NCI-H446 (cell line): ENCODE measurements around the gene CACNA1C.

Experiments used
- DNase-seq, 2 experiments: peaks; one replicate each; lab custom pipeline; 2025; lab: John Stamatoyannopoulos, UW

Gene CACNA1C

DNA sequence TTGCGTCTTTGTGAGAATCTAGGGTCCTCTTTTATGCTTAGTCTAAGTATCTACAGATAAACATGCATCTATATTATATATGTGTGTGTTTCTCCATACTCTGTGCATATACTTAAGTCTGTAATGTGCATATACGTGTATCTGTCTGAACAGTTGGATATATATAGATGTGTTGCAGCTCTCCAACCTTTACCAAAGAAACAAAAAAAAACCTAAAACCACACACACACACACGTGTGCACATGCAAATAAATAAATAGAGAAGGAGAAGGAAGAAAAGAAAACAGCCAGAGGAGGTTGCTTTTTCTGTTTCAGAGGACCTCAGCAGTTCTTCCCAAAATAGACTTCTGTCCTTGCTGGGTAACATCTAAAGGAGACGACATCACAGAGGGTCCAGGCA, 244.9 kb downstream of the CACNA1C start:
- DNase-seq = no peak

DNA sequence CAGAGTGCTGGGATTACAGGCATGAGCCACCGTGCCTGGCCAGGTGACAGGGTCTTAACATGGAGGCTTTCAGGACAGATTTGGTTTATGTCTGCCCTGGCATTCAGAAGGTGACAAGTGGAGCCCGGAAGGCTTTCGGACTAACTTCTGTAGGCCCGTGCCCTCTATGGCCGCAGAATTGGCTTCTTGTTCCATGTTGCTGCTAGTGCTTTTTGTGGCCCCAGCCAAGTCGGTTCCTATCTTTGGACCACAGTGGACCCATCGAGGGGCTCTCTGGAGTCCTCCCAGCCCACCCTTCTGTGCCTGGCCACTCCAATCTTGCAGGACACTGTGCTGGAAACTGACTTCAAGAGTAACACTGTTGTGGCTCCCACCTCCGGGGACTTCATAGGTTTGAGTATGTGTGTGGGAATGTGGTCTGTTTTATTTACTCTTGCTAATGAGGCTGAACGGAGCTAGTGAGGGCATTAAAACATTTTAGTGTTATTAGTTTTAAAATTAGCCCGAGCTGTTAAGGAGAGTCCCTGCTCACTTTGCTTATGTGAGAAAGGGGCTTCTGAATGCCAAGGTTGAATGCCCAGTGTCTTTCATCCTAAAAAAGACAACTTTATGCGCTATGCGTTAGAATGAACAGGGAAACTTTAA, 245.9 kb downstream of the CACNA1C start:
- no peak for DNase-seq

DNA sequence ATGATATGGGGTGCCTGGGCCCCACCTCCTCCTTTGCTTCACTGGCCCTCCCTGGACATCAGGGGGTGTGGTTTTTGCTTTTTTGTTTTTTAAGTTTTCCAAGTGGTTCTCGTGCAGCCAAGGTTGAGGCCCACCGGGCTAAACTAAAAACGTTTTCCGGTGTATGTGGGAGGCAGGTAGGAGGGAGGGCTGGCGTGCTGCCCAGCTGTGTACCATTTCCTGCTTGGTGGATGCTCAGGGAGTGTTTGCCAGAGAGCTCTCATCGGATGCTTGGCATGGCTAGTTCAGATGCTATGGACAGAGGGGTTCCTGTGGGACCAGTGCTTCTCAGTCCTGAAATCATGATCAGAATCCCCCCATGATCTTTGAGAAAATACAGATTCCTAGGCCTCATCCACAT, 246.4 kb downstream of the CACNA1C start:
- DNase-seq = no peak

DNA sequence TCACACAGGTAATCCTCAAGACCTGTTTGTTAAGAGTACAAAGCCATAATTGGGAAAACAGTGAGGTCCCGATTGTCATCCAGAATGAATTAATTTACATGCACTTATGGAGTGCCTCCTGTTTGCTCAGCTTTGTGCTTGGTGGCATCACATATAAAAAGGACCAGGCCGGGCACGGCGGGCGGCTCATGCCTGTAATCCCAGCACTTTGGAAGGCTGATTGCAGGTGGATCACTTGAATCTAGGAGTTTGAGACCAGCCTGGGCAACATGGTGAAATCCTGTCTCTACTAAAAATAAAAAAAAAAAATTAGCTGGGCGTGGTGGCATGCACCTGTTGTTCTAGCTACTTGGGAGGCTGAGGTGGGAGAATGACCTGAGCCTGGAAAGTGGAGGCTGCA, 247.4 kb downstream of the CACNA1C start:
- no peak for DNase-seq

DNA sequence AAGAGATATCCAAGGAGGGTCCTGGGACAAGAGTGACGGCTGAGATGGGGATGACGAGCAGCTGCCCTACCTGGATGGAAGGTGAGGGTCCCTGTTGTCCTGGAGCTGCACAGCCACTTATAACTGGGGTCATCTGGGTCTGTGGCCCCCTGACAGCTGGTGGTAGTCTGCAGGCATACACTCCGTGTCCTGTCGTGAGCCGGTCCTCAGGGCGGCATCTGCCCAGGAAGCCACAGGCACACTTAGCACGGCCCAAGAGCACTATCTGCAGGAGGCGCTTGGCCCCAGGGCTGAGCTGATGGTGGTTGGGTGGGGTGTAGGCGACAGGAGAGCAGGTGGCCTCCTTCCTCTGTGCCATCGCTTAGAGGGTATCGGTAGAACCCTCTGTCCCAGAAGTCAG, 248.1 kb downstream of the CACNA1C start:
- DNase-seq = no peak

DNA sequence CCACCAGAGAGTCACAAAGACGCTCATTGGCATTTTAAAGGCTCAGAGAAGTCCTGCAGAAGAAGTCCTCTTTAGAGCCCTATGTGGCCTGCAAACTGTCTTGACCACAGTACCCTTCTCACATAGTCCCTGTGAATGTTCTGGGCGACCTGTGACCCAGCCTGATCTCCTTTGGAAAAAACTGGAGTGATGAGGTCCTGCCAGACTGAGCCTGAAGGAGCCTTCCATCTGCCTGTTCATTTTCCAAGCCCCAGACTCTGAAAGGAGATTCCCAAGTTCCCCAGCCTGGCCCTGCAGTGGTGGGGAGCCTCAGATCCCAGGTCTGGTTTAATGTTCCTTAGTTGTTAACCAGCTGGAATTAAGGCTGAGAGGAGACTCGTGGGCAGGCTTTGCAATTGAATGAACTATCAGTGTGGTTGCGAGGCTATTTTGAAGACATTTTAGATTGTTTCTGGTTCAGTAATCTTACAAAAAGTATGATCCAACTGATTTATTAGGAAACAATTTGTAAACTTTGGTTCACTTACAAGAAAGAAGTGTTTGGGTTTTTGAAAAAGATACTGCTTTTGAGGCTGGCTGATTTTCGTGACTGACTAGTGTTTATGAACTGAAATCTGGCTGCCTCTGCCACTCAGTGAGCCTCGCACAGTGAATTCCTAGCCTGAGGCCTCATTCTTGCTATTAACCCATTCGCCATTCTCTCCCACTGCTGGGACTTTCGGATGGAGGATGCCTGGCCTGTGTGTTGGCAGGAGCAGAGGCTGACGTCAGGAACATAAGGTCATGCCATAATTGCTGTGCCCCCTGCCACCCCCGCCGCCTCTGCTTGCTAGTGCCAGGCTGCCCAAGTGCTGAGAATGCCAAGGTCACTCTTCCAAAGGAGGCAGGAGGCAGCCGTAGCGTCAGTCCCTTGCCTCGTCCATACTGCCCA, 249.0 kb downstream of the CACNA1C start:
- no peak for DNase-seq

DNA sequence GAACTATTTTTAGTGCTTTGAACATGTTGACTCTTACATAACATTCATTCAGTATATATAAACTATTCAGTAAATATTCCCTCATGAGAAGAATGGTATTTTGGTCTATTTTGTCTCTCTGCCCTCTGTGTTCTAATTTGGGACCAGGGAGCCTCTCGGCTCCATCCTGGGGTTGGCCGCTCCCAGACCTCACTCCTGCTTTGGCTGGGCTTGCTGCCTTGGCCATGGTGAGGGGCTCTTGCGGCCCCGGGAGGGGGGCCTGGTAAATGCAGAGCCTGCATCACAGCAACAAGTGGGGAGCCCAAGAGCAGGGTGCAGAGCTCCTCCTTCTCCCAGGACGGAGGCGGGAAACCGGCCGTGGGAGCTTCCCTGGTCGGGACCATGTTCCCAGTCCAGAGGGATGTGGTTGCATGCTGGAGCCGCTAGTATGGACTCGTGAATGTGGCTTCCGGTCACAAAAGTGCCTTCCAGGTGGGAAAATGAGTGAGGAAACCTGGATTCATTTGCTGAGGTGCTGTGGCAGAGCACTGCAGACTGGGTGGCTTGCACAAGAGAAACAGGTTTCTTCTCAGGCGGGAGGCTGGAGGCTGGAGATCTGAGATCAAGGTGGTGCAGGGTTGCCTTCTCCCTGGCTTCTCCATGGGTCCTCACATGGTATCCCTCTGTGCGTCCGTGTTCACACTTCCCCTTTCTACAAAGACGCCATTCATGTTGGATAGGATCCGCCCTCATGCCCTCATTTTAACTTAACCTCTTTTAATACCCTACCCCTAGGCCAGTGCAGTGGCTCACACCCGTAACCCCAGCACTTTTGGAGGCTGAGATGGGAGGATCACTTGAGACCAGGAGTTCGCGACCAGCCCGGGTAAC, 250.2 kb downstream of the CACNA1C start:
- DNase-seq = no peak

DNA sequence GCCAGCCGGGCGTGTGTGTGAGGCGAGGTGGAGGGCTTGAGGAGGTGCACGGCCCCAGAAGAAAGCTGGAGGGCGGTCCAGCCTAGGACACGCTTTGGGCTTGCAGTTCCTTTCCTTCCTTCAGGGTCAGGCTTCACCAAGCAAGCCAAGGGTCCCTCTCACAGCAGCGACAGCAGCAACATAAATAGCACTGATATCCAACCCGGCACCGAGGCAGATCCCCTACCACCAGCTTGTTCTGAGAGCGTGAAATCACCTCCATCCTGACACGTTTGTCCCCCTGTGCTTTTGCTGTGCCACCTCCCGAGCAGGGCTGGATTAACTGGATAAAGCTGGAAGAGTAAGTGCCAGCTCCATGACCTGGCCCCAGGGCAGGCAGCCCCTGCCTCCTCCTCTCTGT, 251.4 kb downstream of the CACNA1C start:
- DNase-seq = no peak

DNA sequence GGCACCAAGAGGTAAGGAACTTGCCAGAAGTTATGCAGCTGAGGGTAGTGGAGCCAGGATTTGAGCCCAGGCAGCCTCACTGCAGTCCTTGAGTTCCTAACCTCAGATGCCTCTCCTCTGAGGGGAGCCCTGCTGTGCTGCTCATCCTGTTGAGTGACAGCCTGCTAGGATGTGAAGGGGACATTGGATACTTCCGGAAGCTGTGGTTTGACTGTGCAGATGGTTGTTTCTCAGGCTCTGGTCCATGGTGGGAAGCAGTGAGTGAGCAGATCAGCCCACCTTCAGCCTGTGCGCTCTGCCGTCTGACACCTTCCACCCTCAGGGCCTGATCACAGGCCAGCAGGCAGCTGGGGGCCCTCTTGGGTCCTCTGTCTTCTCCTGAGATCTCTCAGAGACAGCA, 253.2 kb downstream of the CACNA1C start:
- peak in 1 of 2 experiments; percentile 24 for DNase-seq

DNA sequence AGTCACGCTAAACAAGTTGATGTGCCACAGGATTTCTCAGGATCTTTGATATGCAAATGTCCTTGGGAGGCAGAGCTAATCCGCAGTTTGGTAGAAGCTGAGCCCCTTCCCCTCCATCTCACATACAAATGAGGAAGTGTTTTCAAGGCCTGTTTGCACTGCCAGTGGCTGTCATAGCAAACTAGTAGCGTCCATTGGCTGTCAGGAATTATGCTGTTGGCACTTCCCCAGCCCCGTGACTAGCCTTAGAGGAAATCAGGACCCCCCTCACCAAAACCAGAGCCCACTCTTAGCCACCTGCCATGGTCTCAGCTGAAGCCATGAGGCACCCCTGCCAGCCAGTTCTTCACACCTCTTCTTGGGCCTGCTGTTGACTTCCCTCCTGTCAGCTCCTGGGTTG, 253.9 kb downstream of the CACNA1C start:
- DNase-seq = no peak

DNA sequence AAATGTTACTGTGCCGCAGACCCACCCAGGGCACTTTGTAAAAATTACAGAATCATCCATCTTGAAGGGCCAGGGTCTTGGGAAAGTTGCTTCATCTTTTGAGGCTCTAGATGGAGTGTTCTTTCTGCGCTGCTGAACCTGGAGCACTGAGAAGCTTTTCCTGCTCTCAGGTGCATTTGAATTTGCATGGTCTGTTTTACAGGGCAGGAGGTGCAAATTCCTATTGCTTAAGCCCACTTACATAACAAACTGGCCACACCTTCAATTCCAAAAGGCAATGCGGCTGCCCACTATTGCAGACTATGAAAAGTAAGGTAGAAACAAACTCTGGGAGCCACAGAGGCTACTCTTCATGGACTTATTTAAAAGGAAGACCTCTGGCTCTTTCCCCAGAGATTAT, 254.8 kb downstream of the CACNA1C start:
- no peak for DNase-seq

DNA sequence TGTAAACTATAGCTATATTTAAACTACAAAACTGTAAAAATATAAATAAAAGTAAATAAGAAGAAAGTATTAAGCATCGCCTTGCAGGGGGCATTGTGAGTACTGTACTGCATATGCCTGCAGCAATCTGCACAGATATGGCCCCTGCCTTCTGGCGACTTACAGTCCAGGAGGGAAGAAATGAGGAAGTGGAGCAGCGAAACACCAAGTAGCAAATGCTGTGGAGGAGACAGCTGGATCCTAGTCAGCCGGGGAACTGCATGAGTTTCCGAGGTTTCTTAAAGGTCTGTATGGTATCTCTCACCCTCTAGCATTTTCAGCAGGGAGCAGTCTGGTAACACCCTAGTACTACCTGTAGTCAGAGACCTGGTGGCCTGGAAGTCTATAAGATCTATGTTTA, 256.9 kb downstream of the CACNA1C start:
- no peak for DNase-seq

DNA sequence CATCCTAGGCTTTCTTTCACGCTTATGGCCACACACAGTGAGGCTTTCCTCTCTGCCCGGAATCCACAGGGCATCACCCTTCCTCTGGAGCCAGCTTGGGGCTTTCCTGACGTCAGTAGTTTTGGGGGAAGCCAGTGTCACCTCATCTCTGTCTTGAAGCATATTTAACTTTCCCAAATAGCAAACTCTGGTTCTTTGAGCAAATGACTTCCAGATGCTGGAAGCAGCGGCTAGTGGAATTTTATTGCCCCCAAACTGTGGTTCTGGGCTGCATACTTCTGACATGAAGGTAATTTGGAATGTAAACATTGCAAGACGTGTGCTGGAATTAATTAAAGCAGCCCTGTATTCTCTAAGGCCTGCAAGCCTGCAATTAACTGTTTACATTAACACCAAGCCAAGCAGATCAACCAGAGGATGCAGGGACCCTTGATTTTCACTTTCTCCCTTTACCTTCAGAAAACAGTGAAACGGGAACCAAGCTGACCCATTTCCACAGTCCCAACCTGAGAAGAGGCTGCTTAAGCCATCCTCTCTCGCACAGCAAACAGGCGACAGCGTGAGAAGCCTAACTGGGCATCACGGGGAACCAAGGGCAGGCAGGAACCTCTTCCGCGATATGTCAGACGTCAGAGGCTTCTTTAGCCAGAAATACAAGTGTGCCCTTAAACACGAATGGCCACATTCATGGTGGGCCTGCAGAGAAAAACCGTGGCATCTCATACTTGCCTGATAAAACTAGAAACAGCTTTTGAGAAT, 258.4 kb downstream of the CACNA1C start:
- DNase-seq = no peak

DNA sequence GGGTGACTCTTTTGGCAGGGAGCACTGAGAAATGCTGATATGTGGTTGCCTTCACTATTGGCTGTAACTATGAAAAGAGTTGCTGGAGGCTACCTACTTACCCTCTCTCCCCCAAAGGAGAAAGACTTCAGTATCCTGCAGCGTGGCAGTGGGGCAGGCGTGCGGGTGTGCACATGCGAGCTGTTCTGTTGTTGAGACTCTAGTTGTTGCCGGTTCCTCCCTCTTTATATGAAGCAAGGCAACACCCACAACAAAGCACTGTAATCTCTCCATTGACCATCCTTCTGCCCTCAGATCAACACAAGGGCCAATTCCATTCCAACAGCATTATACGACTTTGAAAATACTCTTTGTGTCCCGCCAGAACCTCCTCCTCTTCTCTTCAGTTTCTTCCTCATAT, 259.4 kb downstream of the CACNA1C start:
- DNase-seq = no peak

DNA sequence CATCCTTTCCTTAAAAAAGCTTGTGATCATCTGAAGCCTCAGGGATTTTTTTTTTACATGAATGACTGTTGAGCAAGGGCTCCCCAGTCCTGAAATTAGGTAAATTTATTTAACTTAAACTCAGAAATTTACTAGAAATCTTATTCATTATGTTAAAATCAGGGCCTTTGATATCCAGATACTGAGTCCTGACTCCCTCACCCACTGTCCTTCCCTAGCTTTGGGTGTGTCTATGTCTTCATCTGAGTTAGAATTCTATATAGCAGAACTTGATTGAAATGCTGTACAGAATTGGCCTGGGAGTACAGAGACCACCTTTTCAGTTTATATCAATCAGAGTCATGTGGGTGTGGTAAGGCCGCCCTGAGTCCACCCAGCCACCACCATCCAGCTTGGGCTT, 260.0 kb downstream of the CACNA1C start:
- no peak for DNase-seq

DNA sequence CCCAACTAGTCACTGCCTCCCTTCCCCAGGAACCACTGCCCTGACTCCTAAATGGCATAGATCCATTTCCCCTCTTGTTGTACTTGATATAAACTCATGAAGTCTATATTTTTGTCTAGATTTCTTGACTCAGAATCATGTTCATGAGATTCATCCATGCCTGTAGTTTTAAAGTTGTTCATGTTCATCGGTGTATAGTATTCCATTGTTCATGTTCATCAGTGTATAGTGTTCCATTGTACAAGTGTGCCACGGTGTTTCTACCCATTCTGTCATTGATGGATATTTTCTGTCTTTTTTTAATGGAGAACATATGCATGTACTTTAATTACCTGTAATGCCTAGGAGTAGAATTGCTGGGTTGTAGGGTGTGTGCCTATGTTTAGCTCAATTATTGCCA, 261.7 kb downstream of the CACNA1C start:
- no peak for DNase-seq

DNA sequence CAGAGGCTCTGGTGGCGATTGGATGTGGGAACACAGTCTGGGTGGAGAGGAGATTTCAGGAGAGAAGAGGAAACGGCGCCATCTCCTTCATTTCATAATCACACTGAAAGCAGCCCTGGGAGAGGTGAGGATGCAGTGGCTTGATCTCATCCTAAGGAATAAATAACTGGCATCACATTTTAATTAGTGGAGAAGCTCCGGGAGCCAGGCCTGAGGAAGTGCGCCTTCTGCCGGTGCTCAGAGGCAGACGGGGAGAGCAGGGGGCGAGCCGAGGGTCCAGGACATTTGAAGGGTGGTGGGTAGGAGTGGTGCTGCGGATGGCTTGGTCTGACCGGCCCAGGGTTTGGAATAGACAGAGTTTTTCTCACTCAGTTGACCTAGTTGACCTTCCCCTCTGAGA, 265.0 kb downstream of the CACNA1C start:
- no peak for DNase-seq

DNA sequence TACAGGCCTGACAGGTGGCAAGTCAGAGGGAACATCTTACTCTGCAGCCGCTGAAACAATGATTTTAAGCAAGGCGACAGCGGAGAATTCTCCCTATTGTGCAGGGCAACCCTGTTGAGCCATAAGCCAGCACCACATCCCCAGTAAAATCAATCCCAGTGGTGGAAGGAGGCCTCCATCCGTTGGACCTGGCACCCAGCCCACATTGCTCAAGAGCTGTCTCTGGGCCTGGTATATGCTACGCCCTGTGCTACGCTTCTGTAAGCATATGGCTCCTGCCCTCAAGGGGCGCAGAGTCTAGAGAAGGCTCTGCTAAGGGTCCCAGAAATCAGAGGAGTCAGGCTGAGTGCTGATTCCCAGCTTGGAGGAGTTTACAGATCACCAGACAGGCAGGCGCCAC, 265.5 kb downstream of the CACNA1C start:
- peak in 1 of 2 experiments; percentile 18 for DNase-seq

DNA sequence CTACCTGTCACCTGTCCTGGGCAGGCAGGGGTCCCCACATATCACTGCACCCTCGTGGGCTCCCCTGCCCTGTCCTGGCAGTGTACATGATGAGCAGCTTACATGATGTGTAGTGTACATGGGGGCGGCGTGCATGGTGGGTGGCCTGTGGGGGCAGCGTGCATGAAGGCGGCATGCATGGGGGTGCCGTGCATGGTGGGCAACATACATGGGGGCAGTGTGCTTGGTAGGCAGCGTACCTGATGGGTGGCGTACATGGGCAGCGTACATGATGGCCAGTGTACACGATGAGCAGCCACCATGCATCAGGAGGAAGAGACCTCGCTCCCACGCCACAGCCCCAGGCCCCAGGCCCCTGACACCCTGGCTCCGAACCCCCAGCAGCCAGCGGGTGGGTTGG, 266.3 kb downstream of the CACNA1C start:
- no peak for DNase-seq

DNA sequence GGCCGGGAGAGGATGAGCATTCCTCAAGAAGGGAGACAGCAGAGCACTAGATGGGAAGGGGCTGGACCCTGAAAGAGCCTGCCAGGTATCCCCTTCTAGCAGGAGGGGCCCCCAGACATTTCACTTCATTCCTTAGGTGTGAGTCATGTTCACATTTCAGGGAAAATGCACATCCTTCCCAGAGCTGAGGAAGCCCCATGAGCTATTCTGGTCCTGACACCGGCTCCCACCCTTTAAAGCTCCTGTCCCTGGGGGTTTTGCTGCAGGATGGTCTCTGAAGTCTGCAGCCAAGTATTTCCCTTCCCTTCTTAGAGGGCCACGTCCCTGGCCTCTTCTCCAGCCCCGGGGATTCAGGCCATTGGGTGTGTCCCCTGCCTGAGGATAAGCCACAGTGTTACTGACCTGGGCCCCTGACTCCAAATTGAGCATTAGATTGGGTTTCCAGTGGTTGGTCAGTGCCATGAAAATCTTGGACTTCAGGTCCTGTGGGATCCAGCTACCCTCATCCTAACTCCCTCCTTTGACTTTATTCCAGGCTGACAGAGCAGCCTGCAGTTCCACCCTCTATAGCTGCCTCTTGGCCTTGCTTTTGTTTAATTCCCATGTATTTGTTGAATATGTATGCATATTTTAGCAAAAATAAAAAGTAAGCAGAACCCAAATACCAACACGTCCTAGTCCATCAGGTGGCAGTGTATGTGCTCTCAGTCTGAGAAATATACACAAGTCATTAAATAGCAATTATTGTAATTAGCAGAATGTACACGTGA, 267.1 kb downstream of the CACNA1C start:
- no peak for DNase-seq

DNA sequence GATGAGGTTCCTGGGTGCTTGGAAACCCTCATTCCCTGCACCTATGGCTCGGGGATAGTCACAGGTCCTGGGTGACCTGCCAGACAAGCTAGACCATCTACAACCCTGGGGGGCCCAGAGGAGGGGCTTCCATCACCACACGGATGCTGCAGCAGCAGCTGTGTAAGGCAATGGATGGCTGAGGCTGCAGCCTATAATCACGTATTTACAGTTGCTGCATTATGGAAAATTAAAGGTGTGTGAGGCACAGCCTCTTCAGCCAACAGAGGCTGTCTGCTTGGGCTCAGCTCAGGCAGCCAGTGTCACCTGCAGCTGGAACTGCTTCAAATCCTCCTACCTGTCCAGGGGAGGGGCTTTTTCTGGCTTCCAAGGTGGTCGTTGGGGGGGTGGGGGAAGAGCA, 268.1 kb downstream of the CACNA1C start:
- no peak for DNase-seq
